GM15510 (cell line): ENCODE measurements around the gene SCGN.

Source experiments
- POLR2A ChIP-seq: IDR thresholded peaks from 3 replicates; pipeline ENCODE4 v1.6.1; 2011; ENCODE audit warnings: borderline replicate concordance; ENCODE audit not compliant: insufficient read length; ENCODE audit errors: extremely low read depth

SCGN gene

GRCh38 chr6:25629198-25629576, 22.8 kb upstream of the SCGN start:
- TF ChIP-seq POLR2A, result no peak

- no peak for TF ChIP-seq POLR2A
These were observed 21.3 kb upstream of the SCGN start for GRCh38 chr6:25630508-25631278.

- no peak for TF ChIP-seq POLR2A
These were observed 16.1 kb upstream of the SCGN start for GRCh38 chr6:25635886-25636317.

GRCh38 chr6:25637211-25637610, 14.8 kb upstream of the SCGN start:
- TF ChIP-seq POLR2A, result no peak

GRCh38 chr6:25637960-25638434, 14.0 kb upstream of the SCGN start:
- TF ChIP-seq POLR2A, result no peak

GRCh38 chr6:25639653-25640052, 12.4 kb upstream of the SCGN start:
- TF ChIP-seq POLR2A, result no peak

- TF ChIP-seq POLR2A, result no peak
These were observed 11.6 kb upstream of the SCGN start for GRCh38 chr6:25640446-25640845.

- TF ChIP-seq POLR2A, result no peak
These were observed 11.1 kb upstream of the SCGN start for GRCh38 chr6:25640891-25641290.

- TF ChIP-seq POLR2A, result no peak
These were observed 10.6 kb upstream of the SCGN start for GRCh38 chr6:25641377-25641776.

- TF ChIP-seq POLR2A, result no peak
These were observed 9.9 kb upstream of the SCGN start for GRCh38 chr6:25641940-25642666.

GRCh38 chr6:25642667-25643328, 9.2 kb upstream of the SCGN start:
- TF ChIP-seq POLR2A, result no peak

- TF ChIP-seq POLR2A, result no peak
These were observed 6.1 kb upstream of the SCGN start for GRCh38 chr6:25645916-25646315.

- no peak for TF ChIP-seq POLR2A
These were observed 2.4 kb upstream of the SCGN start for GRCh38 chr6:25649611-25650010.

GRCh38 chr6:25655723-25656122, 3.7 kb downstream of the SCGN start:
- no peak for TF ChIP-seq POLR2A

GRCh38 chr6:25659633-25660368, 7.8 kb downstream of the SCGN start:
- no peak for TF ChIP-seq POLR2A
